AG08396 (cell line): ENCODE results near the gene ZSCAN5B.

Experiments used
- DNase-seq: peaks from one replicate; pipeline ENCODE4 v3.0.0; 2012; ENCODE audit warnings: low spot score, mixed read lengths

The ZSCAN5B gene

GRCh38 chr19:56145698-56146097, 51.9 kb downstream of the ZSCAN5B start:
- DNase-seq: no peak

- DNase-seq: no peak
Observed at GRCh38 chr19:56144831-56145230, 52.8 kb downstream of the ZSCAN5B start.

- no peak for DNase-seq
Observed at GRCh38 chr19:56144376-56144775, 53.2 kb downstream of the ZSCAN5B start.

- no peak for DNase-seq
Observed at GRCh38 chr19:56142897-56143434, 54.6 kb downstream of the ZSCAN5B start.

- no peak for DNase-seq
Observed at GRCh38 chr19:56142087-56142787, 55.3 kb downstream of the ZSCAN5B start.

- peak; percentile 51 for DNase-seq
Observed at GRCh38 chr19:56141417-56141993, 56.1 kb downstream of the ZSCAN5B start.

GRCh38 chr19:56140583-56141416, 56.8 kb downstream of the ZSCAN5B start, which contains the start of gene ZNF444:
Gene ZNF444 (plus strand): TSS chr19:56141287. CDS start chr19:56146912, 5,625 bp downstream.
- DNase-seq: peak; percentile 98

GRCh38 chr19:56139847-56140582, 57.6 kb downstream of the ZSCAN5B start:
- DNase-seq: no peak
